A549 (cell line): ENCODE data around the gene SLC66A3. TPM values are rescaled to one million over a fixed set of nuclear protein-coding genes. Genes with fewer than 3 reads are reported as not detected.

Experiments used
- ATAC-seq, 2 experiments: fragments of 200-7000 bp in 1 of 2; fragments of >200 bp in 1 of 2; cut with Nextera tagmentation in 1 of 2; cut with Tn5 transposase in 1 of 2; 3 replicates each; pipeline versions ENCODE4 v1.8.0 to v1.9.1; 2018 to 2020; ENCODE audit warnings: mild to moderate bottlenecking in 1 of 2, moderate library complexity in 1 of 2
- CTCF ChIA-PET: fragments of 300-600 bp; sonication (Branson Sonifier 250); formaldehyde crosslinking; extraction: SDS; loops from one replicate; lab custom pipeline; 2021; ENCODE audit warnings: antibody characterized with exemption, inconsistent platforms; lab: Yijun Ruan, JAX
- POLR2A ChIA-PET: fragments of 350-600 bp; formaldehyde crosslinking; extraction: SDS; loops from one replicate; lab custom pipeline; 2021; ENCODE audit warnings: antibody characterized with exemption, inconsistent platforms; lab: Yijun Ruan, JAX
- DNase-seq, 2 experiments: peaks; one replicate each; pipeline versions ENCODE4 v3.0.0 to v3.0.0-alpha.2; 2011 to 2016; ENCODE audit warnings: low read depth in 1 of 2, low spot score in 1 of 2
- FAIRE-seq: peaks from 2 replicates; lab custom pipeline; 2011; peaks lifted over from hg19 to GRCh38; lab: Jason Lieb, UNC
- H3K27ac ChIP-seq, 2 experiments: fragments of >200 bp; sonication (Bioruptor Twin); formaldehyde crosslinking; 3 replicates each; pipeline ENCODE4 v1.5.1; 2016 to 2017
- H3K4me1 ChIP-seq: fragments of >200 bp; sonication (Bioruptor Twin); formaldehyde crosslinking; 3 replicates; pipeline ENCODE4 v1.6.1; 2016
- H3K4me2 ChIP-seq: fragments of >200 bp; sonication (Bioruptor Twin); formaldehyde crosslinking; 3 replicates; pipeline ENCODE4 v1.6.1; 2016
- H3K4me3 ChIP-seq: fragments of >200 bp; sonication (Bioruptor Twin); formaldehyde crosslinking; 3 replicates; pipeline ENCODE4 v1.5.1; 2016
- H3K9me3 ChIP-seq: fragments of >200 bp; sonication (Bioruptor Twin); formaldehyde crosslinking; 3 replicates; pipeline ENCODE4 v1.6.1; 2016
- CHD2 ChIP-seq: fragments of 150-350 bp; IDR thresholded peaks from 2 replicates; pipeline ENCODE4 v1.6.1; 2014; ENCODE audit warnings: low read length; ENCODE audit not compliant: partially characterized antibody
- EHF ChIP-seq: fragments of 250-450 bp; sonication (Bioruptor Pico); IDR thresholded peaks from 2 replicates; pipeline ENCODE4 v1.5.0; 2020; ENCODE audit warnings: mild to moderate bottlenecking
- EP300 ChIP-seq, 2 experiments: fragments of >200 bp; sonication (Bioruptor Twin); formaldehyde crosslinking; IDR thresholded peaks; 2 replicates in 1 of 2; 3 replicates in 1 of 2; pipeline ENCODE4 v1.6.1; 2016 to 2017
- ESRRA ChIP-seq: fragments of 150-350 bp; IDR thresholded peaks from 2 replicates; pipeline ENCODE4 v1.6.1; 2014; ENCODE audit warnings: mild to moderate bottlenecking, low read length, borderline replicate concordance
- FOSB ChIP-seq: fragments of 250-450 bp; sonication (Bioruptor Pico); IDR thresholded peaks from 2 replicates; pipeline ENCODE4 v1.5.0; 2020; ENCODE audit warnings: mild to moderate bottlenecking, moderate library complexity
- HEYL ChIP-seq: fragments of 250-450 bp; sonication (Bioruptor Pico); IDR thresholded peaks from 2 replicates; pipeline ENCODE4 v1.8.0; 2021; ENCODE audit warnings: mild to moderate bottlenecking, moderate library complexity
- JUN ChIP-seq, 2 experiments: fragments of >200 bp; sonication (Bioruptor Twin); formaldehyde crosslinking; IDR thresholded peaks; 2 replicates in 1 of 2; 3 replicates in 1 of 2; pipeline ENCODE4 v1.6.1; 2016 to 2017
- JUNB ChIP-seq: fragments of >200 bp; sonication (Bioruptor Twin); formaldehyde crosslinking; IDR thresholded peaks from 2 replicates; pipeline ENCODE4 v1.6.1; 2016
- MAZ ChIP-seq: fragments of 150-350 bp; IDR thresholded peaks from 2 replicates; pipeline ENCODE4 v1.6.1; 2014; ENCODE audit warnings: antibody characterized with exemption, low read depth, low read length, borderline replicate concordance
- MYC ChIP-seq: IDR thresholded peaks from 2 replicates; pipeline ENCODE4 v1.6.1; 2012; ENCODE audit warnings: mild to moderate bottlenecking, inconsistent platforms, low read length, improper control_type of control experiment, borderline replicate concordance
- NR3C1 ChIP-seq: fragments of >200 bp; sonication (Bioruptor Twin); formaldehyde crosslinking; IDR thresholded peaks from 3 replicates; pipeline ENCODE4 v1.6.1; 2017
- POLR2A ChIP-seq: IDR thresholded peaks from 2 replicates; pipeline ENCODE4 v1.6.1; 2012; ENCODE audit warnings: mild to moderate bottlenecking, low read length
- POLR2AphosphoS2 ChIP-seq: conservative IDR thresholded peaks from 2 replicates; pipeline ENCODE4 v1.6.1; 2012; ENCODE audit warnings: low read length, improper control_type of control experiment, inconsistent platforms
- TFCP2L1 ChIP-seq: fragments of 250-450 bp; sonication (Bioruptor Pico); IDR thresholded peaks from 2 replicates; pipeline ENCODE4 v1.5.0; 2021; ENCODE audit warnings: mild to moderate bottlenecking
- TP53 ChIP-seq: fragments of 250-450 bp; sonication (Bioruptor Pico); IDR thresholded peaks from 2 replicates; pipeline ENCODE4 v1.5.0; 2021; ENCODE audit warnings: mild to moderate bottlenecking, moderate library complexity
- ZSCAN20 ChIP-seq: fragments of 250-450 bp; sonication (Bioruptor Pico); IDR thresholded peaks from 2 replicates; pipeline ENCODE4 v1.8.0; 2022; ENCODE audit warnings: mild to moderate bottlenecking, moderate library complexity
- WGBS: methylation state at CpG from one replicate; pipeline ENCODE4 v1.1.6; 2017; ENCODE audit errors: missing lambda C conversion rate; 5-methylcytosine and 5-hydroxymethylcytosine counted together
- polyA plus RNA-seq, 4 experiments: library from polyadenylated mRNA; depleted of rRNA in 3 of 4; stranded (reverse); fragments of >200 nt; fragmentation: RNase III in 1 of 4; extraction: RNeasy Plus Mini Kit Qiagen cat#74134 plus additional on column Dnase treatment in 1 of 4; gene quantifications; 2 replicates in 3 of 4; 3 replicates in 1 of 4; pipeline ENCODE4 v1.2.3, GENCODE V29; 2011 to 2017
- TF ChIP-seq, protein P1 (sequence below): fragments of >200 bp; sonication (Bioruptor Twin); formaldehyde crosslinking; IDR thresholded peaks from 3 replicates; pipeline ENCODE4 v1.5.1; 2016
- TF ChIP-seq, protein P2 (sequence below): fragments of 450-650 bp; IDR thresholded peaks from 2 replicates; pipeline ENCODE4 v1.6.1; 2014; ENCODE audit warnings: antibody characterized with exemption
- TF ChIP-seq, protein P3 (sequence below): IDR thresholded peaks from 2 replicates; pipeline ENCODE4 v1.6.1; 2012; ENCODE audit warnings: low read depth, borderline replicate concordance
- TF ChIP-seq, protein P4 (sequence below): fragments of >200 bp; sonication (Bioruptor Twin); formaldehyde crosslinking; IDR thresholded peaks from 3 replicates; pipeline ENCODE4 v1.6.1; 2016
- TF ChIP-seq, protein P5 (sequence below): IDR thresholded peaks from 2 replicates; pipeline ENCODE4 v1.6.1; 2012

SLC66A3 gene
- polyA plus RNA-seq, 2 of the 4 experiments (the other 2 are of a cell fraction), result 24.9 to 69.8 TPM

DNA sequence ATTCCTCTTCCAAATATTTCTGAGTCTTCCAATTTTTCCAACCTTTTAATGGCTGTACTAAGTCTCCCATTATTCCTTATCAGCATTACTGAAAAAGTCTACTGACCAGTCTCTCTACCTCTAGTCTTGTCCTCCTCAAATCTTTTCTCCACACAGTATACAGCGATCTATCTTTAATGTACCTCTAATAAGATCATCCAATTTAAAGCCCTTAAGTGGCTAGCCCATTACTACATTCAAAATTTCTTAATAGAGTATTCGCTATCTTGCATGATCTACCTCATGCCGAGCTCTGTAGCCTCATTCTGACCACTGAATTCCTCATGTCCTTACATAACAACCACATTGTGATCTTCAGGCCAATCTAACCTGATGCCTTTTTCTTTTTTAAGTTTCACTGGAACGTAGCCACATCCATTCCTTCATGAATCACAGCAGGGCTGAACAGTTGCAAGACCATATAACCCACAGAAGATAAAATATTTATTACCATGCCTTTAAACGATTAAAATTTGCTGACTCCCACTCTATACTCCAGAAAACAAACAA, 57.9 kb downstream of the SLC66A3 start:
- ChIA-PET POLR2A (no interaction called here), CTCF (interaction anchor here (0.8 to 1.9 kb wide), 2 partner anchors 8 to 81 kb away, joined by 3 to 7 read pairs; a partner anchor contains a TSS)
- Histone ChIP-seq H3K27ac (no peak overlapping the region), H3K4me2 (no peak overlapping the region), H3K9me3 (no peaks in the 10 kb centered on the region), H3K4me3 (no peak overlapping the region), H3K4me1 (peaks cover 6% of the 10 kb centered on the region; the same call in 2 of the 3 replicates)
- TF ChIP-seq, protein P1, sequence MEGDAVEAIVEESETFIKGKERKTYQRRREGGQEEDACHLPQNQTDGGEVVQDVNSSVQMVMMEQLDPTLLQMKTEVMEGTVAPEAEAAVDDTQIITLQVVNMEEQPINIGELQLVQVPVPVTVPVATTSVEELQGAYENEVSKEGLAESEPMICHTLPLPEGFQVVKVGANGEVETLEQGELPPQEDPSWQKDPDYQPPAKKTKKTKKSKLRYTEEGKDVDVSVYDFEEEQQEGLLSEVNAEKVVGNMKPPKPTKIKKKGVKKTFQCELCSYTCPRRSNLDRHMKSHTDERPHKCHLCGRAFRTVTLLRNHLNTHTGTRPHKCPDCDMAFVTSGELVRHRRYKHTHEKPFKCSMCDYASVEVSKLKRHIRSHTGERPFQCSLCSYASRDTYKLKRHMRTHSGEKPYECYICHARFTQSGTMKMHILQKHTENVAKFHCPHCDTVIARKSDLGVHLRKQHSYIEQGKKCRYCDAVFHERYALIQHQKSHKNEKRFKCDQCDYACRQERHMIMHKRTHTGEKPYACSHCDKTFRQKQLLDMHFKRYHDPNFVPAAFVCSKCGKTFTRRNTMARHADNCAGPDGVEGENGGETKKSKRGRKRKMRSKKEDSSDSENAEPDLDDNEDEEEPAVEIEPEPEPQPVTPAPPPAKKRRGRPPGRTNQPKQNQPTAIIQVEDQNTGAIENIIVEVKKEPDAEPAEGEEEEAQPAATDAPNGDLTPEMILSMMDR, result no peak
- TF ChIP-seq, protein P2, sequence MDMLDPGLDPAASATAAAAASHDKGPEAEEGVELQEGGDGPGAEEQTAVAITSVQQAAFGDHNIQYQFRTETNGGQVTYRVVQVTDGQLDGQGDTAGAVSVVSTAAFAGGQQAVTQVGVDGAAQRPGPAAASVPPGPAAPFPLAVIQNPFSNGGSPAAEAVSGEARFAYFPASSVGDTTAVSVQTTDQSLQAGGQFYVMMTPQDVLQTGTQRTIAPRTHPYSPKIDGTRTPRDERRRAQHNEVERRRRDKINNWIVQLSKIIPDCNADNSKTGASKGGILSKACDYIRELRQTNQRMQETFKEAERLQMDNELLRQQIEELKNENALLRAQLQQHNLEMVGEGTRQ, result no peak
- TF ChIP-seq POLR2AphosphoS2 (no peak), ESRRA (no peak), CHD2 (no peak)
- no peak for ATAC-seq
- 95% methylated on average over 5 of the region's 5 CpGs for WGBS
- no peak for FAIRE-seq
- no peak for DNase-seq

DNA sequence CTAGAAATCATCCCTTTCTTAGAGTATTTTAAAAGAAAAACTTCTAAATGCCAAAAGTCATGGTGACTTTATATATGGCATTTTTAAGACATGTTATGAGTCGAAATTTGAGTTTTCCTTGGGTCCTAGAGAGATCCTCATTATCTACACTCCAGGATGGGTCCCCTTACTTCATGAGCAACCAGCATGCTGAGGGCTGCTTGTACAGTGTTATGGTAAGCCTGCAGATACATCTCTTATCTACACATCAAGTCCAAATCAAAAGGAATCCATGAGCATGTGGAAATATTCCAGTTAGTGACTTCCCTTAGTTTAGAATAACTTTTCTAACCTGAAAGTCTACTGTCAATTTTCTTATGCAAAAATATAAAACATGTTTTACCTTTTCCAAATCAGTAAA, 58.7 kb downstream of the SLC66A3 start:
- no peak for FAIRE-seq
- CTCF ChIA-PET, result no interaction called here

DNA sequence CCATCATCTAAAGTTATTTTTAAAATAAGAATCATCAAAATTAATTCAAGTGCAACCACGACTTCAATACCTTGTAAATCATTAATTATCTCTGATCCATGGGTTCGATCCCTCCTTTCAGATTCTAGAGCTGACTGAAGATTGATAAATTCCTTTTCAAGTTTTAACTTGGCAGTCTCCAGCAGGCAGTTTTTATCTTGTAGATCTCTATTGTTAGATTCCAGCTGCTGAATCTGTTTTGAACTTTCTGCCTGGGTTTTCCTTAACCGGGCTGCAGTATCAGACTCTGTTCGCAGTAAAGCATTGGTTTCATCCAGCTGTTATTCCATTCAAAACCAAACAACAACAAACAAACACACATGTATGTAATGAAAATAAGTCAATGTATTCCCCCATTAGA, 59.5 kb downstream of the SLC66A3 start:
- ChIA-PET POLR2A (no interaction called here), CTCF (interaction anchor here (0.7 to 1.1 kb wide), 2 partner anchors 9 to 20 kb away, joined by 3 to 4 read pairs; no protein-coding TSS in a partner anchor)
- 90% methylated on average over 4 of the region's 4 CpGs for WGBS
- Histone ChIP-seq H3K4me1 (peaks cover 6% of the 10 kb centered on the region; the same call in 2 of the 3 replicates), H3K4me2 (no peak overlapping the region), H3K9me3 (no peaks in the 10 kb centered on the region), H3K27ac (no peak overlapping the region), H3K4me3 (no peak overlapping the region)
- ATAC-seq, result no peak
- peak; percentile 7 for FAIRE-seq
- TF ChIP-seq, protein P3, sequence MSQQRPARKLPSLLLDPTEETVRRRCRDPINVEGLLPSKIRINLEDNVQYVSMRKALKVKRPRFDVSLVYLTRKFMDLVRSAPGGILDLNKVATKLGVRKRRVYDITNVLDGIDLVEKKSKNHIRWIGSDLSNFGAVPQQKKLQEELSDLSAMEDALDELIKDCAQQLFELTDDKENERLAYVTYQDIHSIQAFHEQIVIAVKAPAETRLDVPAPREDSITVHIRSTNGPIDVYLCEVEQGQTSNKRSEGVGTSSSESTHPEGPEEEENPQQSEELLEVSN, result no peak
- no peak for TF ChIP-seq HEYL (CRISPR knock-in tag)
- TF ChIP-seq JUNB, result no peak
- no peak for TF ChIP-seq ZSCAN20 (CRISPR knock-in tag)
- TF ChIP-seq JUN (IDR thresholded peaks at IDR 0.05), result no peak
- no peak for TF ChIP-seq MYC
- no peak for TF ChIP-seq EP300 (IDR thresholded peaks at IDR 0.05)
- TF ChIP-seq, protein P4, sequence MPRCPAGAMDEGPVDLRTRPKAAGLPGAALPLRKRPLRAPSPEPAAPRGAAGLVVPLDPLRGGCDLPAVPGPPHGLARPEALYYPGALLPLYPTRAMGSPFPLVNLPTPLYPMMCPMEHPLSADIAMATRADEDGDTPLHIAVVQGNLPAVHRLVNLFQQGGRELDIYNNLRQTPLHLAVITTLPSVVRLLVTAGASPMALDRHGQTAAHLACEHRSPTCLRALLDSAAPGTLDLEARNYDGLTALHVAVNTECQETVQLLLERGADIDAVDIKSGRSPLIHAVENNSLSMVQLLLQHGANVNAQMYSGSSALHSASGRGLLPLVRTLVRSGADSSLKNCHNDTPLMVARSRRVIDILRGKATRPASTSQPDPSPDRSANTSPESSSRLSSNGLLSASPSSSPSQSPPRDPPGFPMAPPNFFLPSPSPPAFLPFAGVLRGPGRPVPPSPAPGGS, result no peak
- TF ChIP-seq, protein P5, sequence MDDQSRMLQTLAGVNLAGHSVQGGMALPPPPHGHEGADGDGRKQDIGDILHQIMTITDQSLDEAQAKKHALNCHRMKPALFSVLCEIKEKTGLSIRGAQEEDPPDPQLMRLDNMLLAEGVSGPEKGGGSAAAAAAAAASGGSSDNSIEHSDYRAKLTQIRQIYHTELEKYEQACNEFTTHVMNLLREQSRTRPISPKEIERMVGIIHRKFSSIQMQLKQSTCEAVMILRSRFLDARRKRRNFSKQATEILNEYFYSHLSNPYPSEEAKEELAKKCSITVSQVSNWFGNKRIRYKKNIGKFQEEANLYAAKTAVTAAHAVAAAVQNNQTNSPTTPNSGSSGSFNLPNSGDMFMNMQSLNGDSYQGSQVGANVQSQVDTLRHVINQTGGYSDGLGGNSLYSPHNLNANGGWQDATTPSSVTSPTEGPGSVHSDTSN, result no peak
- no peak for TF ChIP-seq CHD2
- TF ChIP-seq POLR2A, result no peak
- TF ChIP-seq TFCP2L1 (CRISPR knock-in tag), result no peak
- TF ChIP-seq, protein P2, result no peak
- TF ChIP-seq EHF (CRISPR knock-in tag), result no peak
- TF ChIP-seq TP53 (CRISPR knock-in tag), result no peak
- TF ChIP-seq ESRRA, result no peak
- no peak for TF ChIP-seq NR3C1
- no peak for DNase-seq

More for the DNA sequence above, 58.7 kb downstream of the SLC66A3 start:
- no peaks in the 10 kb centered on the region for H3K9me3 ChIP-seq
- 92% methylated on average over 1 of the region's 1 CpG for WGBS
- no peak overlapping the region for H3K4me2 ChIP-seq
- peaks cover 6% of the 10 kb centered on the region; the same call in 2 of the 3 replicates for H3K4me1 ChIP-seq
- no peak for TF ChIP-seq FOSB (CRISPR knock-in tag)
- no peak for TF ChIP-seq MAZ
- TF ChIP-seq, all 56 proteins: peak for 0
- Histone ChIP-seq H3K27ac (no peak overlapping the region), H3K4me3 (no peak overlapping the region)
- DNase-seq, result no peak
- no peak for ATAC-seq
- POLR2A ChIA-PET, result no interaction called here
